Stomach smooth muscle (tissue), 2 donors: Measurements from ENCODE around the gene FGF7.

Experiments used
- H3K27ac ChIP-seq: one replicate; pipeline ENCODE4 v1.7.0; 2013; ENCODE audit warnings: mild to moderate bottlenecking, low read length, inconsistent platforms
- H3K27me3 ChIP-seq, 2 donors: one replicate each; pipeline ENCODE4 v1.7.0; 2013; ENCODE audit warnings: low read length in 2 of 2; ENCODE audit not compliant: insufficient read depth in 2 of 2, control insufficient read depth in 1 of 2
- H3K36me3 ChIP-seq, 2 donors: one replicate each; pipeline ENCODE4 v1.7.0; 2013; ENCODE audit warnings: low read length in 2 of 2; ENCODE audit not compliant: control insufficient read depth in 2 of 2, insufficient read depth in 2 of 2
- H3K4me1 ChIP-seq: one replicate; pipeline ENCODE4 v1.7.0; 2013; ENCODE audit warnings: low read length; ENCODE audit not compliant: control insufficient read depth, insufficient read depth
- H3K4me3 ChIP-seq, 2 donors: one replicate each; pipeline ENCODE4 v1.7.0; 2013; ENCODE audit warnings: low read length in 2 of 2
- H3K9ac ChIP-seq, 2 donors: one replicate each; pipeline ENCODE4 v1.7.0; 2013; ENCODE audit warnings: low read length in 2 of 2, mild to moderate bottlenecking in 1 of 2
- H3K9me3 ChIP-seq, 2 donors: one replicate each; pipeline ENCODE4 v1.7.0; 2013; ENCODE audit warnings: low read length in 2 of 2; ENCODE audit not compliant: control insufficient read depth in 2 of 2
- donor health status: healthy.
- donor health status: Pancreatic carcinoma.

Gene FGF7

GRCh38 chr15:49438962-49439631, 16.1 kb downstream of the FGF7 start:
- Histone ChIP-seq H3K27me3 (no peaks in the 10 kb centered on the region), H3K36me3 (peaks cover 0 to 4% of the 10 kb centered on the region in 2 donors), H3K27ac (peak overlapping the region; percentile 66), H3K4me3 (peak overlapping the region in 1 of 2 donors; percentile 21), H3K9me3 (no peaks in the 10 kb centered on the region), H3K4me1 (peaks cover 16% of the 10 kb centered on the region), H3K9ac (peak overlapping the region in 1 of 2 donors; percentile 31)

- Histone ChIP-seq H3K27me3 (no peaks in the 10 kb centered on the region), H3K4me1 (peaks cover 16% of the 10 kb centered on the region), H3K9ac (peak overlapping the region in 1 of 2 donors; percentile 31), H3K27ac (peak overlapping the region; percentile 66), H3K9me3 (no peaks in the 10 kb centered on the region), H3K36me3 (peaks cover 0 to 4% of the 10 kb centered on the region in 2 donors), H3K4me3 (peak overlapping the region in 1 of 2 donors; percentile 21)
Observed at GRCh38 chr15:49439678-49440395, 16.8 kb downstream of the FGF7 start.

GRCh38 chr15:49441356-49441755, 18.3 kb downstream of the FGF7 start:
- Histone ChIP-seq H3K9me3 (no peaks in the 10 kb centered on the region), H3K27ac (peak overlapping the region; percentile 64), H3K4me1 (peaks cover 16% of the 10 kb centered on the region), H3K9ac (peak overlapping the region in 1 of 2 donors; percentile 31), H3K27me3 (no peaks in the 10 kb centered on the region), H3K4me3 (no peak overlapping the region), H3K36me3 (peaks cover 0 to 4% of the 10 kb centered on the region in 2 donors)

DNA sequence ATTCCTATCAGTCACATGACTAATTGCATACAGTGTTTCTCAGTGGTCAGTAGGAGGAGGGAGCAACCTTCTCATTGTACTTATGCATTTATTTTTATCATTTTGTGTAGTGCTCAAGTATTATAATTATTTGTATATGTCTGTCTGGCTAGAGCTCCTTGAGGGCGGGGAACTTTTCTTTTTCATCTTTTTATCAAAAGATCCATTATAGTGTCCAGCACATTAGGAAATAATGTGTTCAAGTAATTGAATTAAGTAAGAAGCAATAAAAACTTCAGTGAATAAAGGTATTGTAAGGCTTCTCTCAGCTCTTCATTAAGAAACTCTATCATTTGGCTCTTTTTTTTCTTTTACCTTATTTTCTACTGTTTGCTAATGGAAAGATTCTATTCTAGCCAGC, 18.8 kb downstream of the FGF7 start:
- H3K4me3 ChIP-seq: no peak overlapping the region
- peaks cover 16% of the 10 kb centered on the region for H3K4me1 ChIP-seq
- peak overlapping the region; percentile 26 for H3K27ac ChIP-seq
- peaks cover 0 to 4% of the 10 kb centered on the region in 2 donors for H3K36me3 ChIP-seq
- H3K9me3 ChIP-seq: no peaks in the 10 kb centered on the region
- H3K9ac ChIP-seq: no peak overlapping the region
- no peaks in the 10 kb centered on the region for H3K27me3 ChIP-seq

DNA sequence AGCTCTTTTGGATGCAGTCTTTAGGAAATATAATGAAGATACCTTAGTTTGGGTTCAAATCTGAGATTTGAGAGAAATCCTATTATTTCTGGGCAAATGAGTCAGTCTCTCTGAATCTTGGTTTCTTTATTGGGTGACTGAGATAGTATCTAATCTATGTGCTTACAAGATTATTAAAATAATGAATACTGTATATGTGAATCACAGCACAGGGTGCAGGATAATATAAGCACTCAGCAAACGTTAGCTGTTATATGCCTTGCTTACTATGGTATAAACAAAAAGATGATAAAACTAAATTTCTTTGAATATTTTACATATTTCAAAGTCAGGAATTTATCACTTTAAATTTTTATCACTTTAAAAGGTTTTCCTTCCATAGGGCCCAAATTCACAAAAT, 29.6 kb downstream of the FGF7 start:
- Histone ChIP-seq H3K36me3 (no peaks in the 10 kb centered on the region), H3K9ac (no peak overlapping the region), H3K4me3 (no peak overlapping the region), H3K4me1 (peaks cover 2% of the 10 kb centered on the region), H3K9me3 (no peaks in the 10 kb centered on the region), H3K27ac (no peak overlapping the region), H3K27me3 (no peaks in the 10 kb centered on the region)

DNA sequence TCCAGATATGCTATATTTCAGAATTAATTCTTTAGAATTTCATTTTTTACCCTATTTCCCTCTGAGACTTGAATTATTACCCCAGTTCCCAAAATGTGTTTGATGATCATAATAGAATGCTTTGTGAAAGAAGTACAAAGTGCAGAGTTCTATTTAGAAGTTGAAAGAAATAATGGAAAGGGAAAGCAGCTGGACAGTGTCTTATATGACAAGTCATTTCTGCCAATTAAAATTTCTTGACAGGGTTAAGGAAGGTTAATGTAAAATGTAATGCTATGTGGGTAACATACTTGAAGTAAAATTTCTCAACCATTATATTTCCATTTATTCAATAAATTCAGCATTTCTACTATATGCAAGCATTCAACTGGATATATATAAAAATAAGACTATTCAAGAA, 33.1 kb downstream of the FGF7 start:
- H3K4me1 ChIP-seq: no peaks in the 10 kb centered on the region
- H3K27ac ChIP-seq: peak overlapping the region; percentile 6
- no peaks in the 10 kb centered on the region for H3K27me3 ChIP-seq
- H3K9me3 ChIP-seq: no peaks in the 10 kb centered on the region
- no peak overlapping the region for H3K4me3 ChIP-seq
- H3K36me3 ChIP-seq: peaks cover 0 to 2% of the 10 kb centered on the region in 2 donors
- peak overlapping the region in 1 of 2 donors; percentile 24 for H3K9ac ChIP-seq

DNA sequence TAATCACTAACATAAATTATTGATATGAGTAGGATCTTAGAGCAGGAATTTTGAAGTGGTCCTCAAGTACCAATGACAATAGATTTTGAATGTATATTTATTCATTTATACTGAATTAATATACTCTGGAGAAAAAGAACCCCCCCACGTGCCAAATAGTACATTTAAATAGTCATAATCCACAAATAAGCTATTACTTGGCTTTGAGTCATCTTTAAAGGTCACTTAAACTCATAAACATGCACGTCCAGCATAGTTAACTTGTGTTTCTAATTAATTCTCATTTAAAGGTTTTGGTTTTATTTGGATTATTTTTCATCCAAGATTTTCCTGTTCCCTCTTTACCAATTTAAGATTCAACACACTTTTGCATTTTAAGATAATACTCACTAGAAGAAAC, 35.1 kb downstream of the FGF7 start:
- Histone ChIP-seq H3K4me3 (no peak overlapping the region), H3K9ac (no peak overlapping the region), H3K4me1 (peaks cover 2% of the 10 kb centered on the region), H3K36me3 (peaks cover 0 to 2% of the 10 kb centered on the region in 2 donors), H3K27me3 (no peaks in the 10 kb centered on the region), H3K9me3 (no peaks in the 10 kb centered on the region), H3K27ac (no peak overlapping the region)

DNA sequence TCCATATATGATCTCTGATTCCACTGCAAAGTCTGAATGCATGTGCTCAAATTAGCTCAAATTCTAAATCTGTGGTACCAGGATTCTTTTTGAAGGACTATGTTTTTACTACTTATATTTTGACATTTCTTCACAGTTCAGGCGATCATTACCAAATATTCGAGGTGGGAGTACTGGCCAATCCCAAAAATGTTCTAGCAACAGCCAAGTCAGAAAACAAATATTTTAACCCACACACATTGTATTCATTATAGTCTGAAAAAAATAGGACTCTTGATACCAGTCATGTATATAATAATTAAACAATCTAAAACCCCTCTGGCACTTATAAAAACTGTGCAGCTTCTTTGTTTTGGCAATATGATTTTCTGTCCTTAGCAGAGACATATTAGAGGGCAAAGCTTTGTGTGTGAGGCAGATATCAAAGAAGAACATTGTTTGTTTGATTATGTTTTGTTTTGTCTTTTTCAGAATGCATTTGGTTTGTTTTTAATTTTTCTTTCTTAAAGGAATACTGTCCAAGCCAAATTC, 37.4 kb downstream of the FGF7 start:
- Histone ChIP-seq H3K9me3 (no peaks in the 10 kb centered on the region), H3K36me3 (peaks cover 0 to 2% of the 10 kb centered on the region in 2 donors), H3K27me3 (no peaks in the 10 kb centered on the region), H3K4me1 (peaks cover 5% of the 10 kb centered on the region), H3K27ac (no peak overlapping the region), H3K4me3 (peak overlapping the region in 1 of 2 donors; percentile 40), H3K9ac (no peak overlapping the region)

DNA sequence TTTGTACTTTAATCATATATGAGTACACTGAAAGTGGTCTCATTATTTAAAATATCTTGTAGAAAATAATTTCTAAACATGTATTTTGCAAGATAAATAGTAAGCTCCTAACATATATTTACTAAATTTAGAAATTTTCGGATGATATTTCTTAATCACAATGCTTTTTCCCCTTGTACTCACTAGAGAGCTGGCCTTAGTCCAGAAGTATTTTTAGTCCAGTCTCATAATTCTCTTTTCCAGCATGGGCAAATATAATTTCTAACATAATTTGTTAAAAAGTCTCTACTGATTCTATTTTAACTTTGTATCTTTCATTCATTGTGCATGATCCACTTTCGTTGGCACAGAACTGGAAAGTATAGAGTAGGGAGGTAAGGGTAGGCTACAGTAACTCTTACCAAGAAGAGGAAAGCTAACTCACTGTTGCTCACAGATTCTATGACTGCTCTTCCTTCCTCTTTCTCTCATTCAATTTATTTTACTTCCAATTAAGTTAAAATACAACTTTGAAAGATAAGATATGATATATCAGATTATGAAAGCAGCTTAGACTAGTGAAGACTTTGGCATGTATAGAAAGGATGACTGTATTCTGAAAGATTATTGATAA, 39.3 kb downstream of the FGF7 start:
- H3K4me1 ChIP-seq: peaks cover 5% of the 10 kb centered on the region
- H3K9me3 ChIP-seq: no peaks in the 10 kb centered on the region
- H3K27ac ChIP-seq: no peak overlapping the region

DNA sequence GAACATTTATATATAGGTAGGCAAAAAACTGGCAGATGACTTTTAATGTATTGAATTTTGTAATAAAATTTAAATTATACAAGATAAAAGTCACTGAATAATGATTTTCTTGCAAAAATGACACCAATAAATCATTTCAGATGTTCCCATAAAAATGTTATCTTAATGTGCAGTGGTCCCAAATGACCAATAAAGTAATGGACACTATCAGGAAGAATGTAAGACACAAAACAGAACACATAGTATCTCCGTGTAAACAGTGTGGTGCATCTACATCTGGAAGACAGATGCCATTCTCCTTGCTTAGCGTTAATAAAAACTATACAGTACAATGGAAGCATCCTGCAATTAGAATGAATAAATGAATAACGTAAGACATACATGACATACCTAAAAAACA, 41.5 kb downstream of the FGF7 start:
- no peak overlapping the region for H3K27ac ChIP-seq
- H3K9me3 ChIP-seq: no peaks in the 10 kb centered on the region
- no peak overlapping the region for H3K4me3 ChIP-seq
- no peaks in the 10 kb centered on the region for H3K27me3 ChIP-seq
- H3K9ac ChIP-seq: no peak overlapping the region
- H3K4me1 ChIP-seq: peaks cover 8% of the 10 kb centered on the region
- peaks cover 0 to 2% of the 10 kb centered on the region in 2 donors for H3K36me3 ChIP-seq

More for the DNA sequence above, 39.3 kb downstream of the FGF7 start:
- Histone ChIP-seq H3K9ac (no peak overlapping the region), H3K4me3 (no peak overlapping the region), H3K27me3 (no peaks in the 10 kb centered on the region), H3K36me3 (peaks cover 0 to 2% of the 10 kb centered on the region in 2 donors)
